Measurements from ENCODE around the gene SLC25A53. TPM values are rescaled to one million over a fixed set of nuclear protein-coding genes. Genes with fewer than 3 reads are reported as not detected.

Gene SLC25A53
- total and polyA plus RNA-seq, 2 experiments from 2014 or later = 2.2 to 3.7 TPM

GRCh38 chrX:104195013-104195412, 38.2 kb upstream of the SLC25A53 start (continued):
- TF ChIP-seq REST (IDR thresholded peaks at IDR 0.05; ENCODE audit: unreplicated experiment) (no peak), ZNF114 (CRISPR knock-in tag; IDR thresholded peaks at IDR 0.05) (no peak), ETS1 (IDR thresholded peaks at IDR 0.05) (no peak), STAT1 (IDR thresholded peaks at IDR 0.05; ENCODE audit: unreplicated experiment) (no peak)

GRCh38 chrX:104193485-104193884, 36.7 kb upstream of the SLC25A53 start:
- Histone ChIP-seq H3K27ac (ENCODE audit: low read depth) (no peak overlapping the region), H3K36me3 (ENCODE audit: insufficient read depth) (no peaks in the 10 kb centered on the region), H3K4me3 (no peak overlapping the region), H3K4me1 (ENCODE audit: insufficient read depth) (no peaks in the 10 kb centered on the region), H3K4me2 (no peak overlapping the region), H3K27me3 (ENCODE audit: insufficient read depth) (no peaks in the 10 kb centered on the region), H2AFZ (no peak overlapping the region), H4K20me1 (replicated peaks; ENCODE audit: insufficient read depth) (no peaks in the 10 kb centered on the region), H3K9me2 (ENCODE audit: insufficient read depth) (no peaks in the 10 kb centered on the region), H3F3A (replicated peaks; ENCODE audit: low read depth) (no peaks in the 10 kb centered on the region), H3K79me2 (replicated peaks; ENCODE audit: insufficient read depth) (no peaks in the 10 kb centered on the region)
- DNase-seq (ENCODE audit: low spot score) (no peak), ATAC-seq (no peak)
- H3K27ac Mint-ChIP-seq = no peak overlapping the region
- H3K4me3 Mint-ChIP-seq = no peak overlapping the region
- no peaks in the 10 kb centered on the region for H3K9me3 Mint-ChIP-seq
- H3K36me3 Mint-ChIP-seq (ENCODE audit: low read depth) = peaks cover 13% of the 10 kb centered on the region; the same call in 2 of the 3 replicates
- H3K4me1 Mint-ChIP-seq = no peaks in the 10 kb centered on the region
- no peaks in the 10 kb centered on the region for H3K27me3 Mint-ChIP-seq (ENCODE audit: insufficient read depth, low read depth, poor library complexity)
- TF ChIP-seq EZH2 (IDR thresholded peaks at IDR 0.05; ENCODE audit: low read depth, unreplicated experiment) = no peak
- TF ChIP-seq ZNF331 (CRISPR knock-in tag; IDR thresholded peaks at IDR 0.05; ENCODE audit: low read depth) = no peak
- no peak for TF ChIP-seq CTCF (conservative IDR thresholded peaks at IDR 0.05; ENCODE audit: low read depth in 2 of 2)
- TF ChIP-seq REST (IDR thresholded peaks at IDR 0.05; ENCODE audit: unreplicated experiment) = no peak
- TF ChIP-seq ZNF114 (CRISPR knock-in tag; IDR thresholded peaks at IDR 0.05) = no peak
